GM19035 (cell line): ENCODE measurements around the gene LLGL2.

Source experiments
- ATAC-seq: cut with Tn5 transposase; IDR thresholded peaks from one replicate; pipeline ENCODE4 v1.9.1; 2021; ENCODE audit not compliant: unreplicated experiment

LLGL2 gene

DNA sequence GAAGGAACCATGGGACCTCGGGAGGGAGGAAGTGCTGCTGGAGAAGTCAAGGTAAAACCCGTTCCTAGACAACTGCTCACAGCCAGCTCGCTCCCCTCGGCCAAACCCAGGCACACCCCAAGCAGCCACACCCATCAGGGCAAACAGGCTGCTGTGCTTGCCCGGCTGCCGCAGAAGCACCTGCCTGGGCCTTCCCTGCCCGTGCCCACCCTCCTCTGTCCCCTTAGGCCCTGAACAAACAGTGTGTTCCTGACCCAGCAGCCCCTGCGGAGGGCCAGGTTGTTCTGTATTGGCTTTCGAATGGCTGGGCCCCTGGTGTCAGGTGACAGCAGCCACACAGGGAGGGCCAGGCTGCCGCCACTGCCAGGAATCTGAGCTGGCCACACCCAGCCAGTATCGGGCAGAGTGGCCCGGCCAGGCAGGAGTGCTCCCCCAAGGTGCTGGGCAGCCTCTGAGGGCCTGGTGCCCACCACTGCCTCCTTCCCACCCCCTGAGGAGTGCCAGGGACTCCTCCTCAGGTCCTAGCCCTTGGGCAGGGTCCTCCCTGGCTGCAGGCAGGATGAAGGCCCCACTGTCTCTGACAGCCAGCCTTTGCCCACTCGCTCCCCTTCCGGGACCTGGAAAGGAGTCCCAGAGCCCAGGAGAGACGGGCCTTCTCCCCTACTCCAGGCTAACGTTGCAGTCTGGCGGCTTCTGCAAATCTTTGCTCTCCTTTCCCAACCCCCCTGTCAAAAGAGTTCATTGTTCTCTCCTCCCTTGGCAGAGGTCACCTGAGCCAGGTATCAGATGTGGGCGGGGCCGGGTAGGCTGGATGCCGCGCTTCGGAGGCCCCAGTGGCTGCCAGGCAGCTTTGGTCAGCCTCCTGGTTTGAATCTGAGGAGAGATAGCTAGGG lies 24.0 kb downstream of the LLGL2 start:
- ATAC-seq = no peak

- ATAC-seq = no peak
Observed at GRCh38 chr17:75550139-75550465, 24.6 kb downstream of the LLGL2 start.

- ATAC-seq = no peak
Observed at GRCh38 chr17:75551266-75551665, 25.8 kb downstream of the LLGL2 start.

DNA sequence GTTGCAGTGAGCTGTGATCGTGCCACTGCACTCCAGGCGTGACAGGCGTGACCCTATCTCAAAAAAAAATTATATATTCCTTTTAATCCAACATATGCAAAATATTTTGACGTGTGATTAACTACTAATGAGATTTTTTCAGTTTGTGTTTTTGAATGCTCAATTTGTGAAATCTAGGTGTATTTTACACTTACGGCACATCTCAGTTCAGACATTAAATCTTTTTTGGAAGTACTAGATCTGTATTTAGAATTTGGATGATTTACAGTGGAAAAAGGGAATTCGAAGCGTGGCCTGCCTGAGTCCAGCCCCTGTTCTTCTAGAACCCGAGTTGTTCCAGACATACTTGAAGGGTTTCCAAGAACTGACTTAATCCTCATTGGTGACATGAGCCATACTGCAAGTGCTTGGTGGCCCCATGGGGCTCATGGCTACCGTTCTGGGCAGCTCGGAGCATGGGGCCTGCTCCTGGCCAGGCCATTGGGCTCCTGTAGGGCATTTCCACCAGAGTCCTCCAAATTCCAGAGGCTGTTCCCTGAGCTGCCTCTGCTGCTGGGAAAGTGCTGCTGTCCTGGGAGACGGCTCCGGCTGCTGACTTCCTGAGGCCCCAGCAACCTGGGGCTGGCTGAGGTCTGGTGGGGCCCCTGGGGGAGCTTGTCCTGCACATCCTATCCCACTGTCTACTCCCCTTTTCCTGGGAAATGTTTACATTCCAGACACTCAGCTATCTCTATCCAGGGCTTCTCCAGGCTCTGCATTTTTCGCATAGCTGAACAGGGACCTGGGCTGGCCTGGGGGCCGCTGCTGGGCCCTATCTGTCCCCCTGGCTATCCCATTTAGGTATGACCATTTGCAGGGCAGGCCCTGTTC lies 27.2 kb downstream of the LLGL2 start:
- ATAC-seq = no peak

DNA sequence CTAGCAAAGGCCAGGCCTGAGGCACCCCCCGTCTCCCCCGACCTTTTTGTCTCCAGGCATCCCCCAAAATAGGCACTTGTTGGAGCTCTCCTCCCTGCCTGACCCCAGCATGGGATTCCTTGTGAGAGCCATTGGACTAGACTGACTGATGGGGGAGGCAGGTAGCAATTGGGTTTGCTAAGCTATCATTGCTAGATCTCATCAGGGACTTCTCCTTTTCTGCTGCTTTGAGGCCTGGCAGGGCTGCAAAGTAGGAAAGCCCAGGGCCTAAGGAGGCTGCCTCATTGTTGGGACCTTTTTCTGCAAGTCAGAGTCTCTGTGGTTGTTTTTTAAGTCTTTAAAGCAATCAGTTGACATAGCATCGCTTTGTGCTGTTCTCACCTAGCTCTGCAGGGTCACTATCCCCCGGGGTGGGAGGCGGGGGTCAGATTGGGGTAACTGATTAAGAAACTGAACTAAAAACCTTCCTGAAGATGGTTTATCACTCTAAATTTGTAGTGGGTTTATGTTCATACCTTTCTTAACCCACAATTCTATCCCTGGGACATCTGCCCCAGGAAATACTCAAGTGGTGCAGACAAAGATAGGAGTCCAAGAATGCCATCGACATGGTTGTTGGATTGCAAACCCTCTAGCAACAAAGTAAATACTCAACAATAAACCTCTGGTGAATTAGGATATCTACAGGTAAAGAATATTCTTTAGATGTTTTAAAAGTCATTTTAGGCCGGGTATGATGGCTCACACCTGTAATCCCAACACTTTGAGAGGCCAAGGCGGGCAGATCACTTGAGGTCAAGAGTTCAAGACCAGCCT lies 28.0 kb downstream of the LLGL2 start:
- ATAC-seq = no peak

DNA sequence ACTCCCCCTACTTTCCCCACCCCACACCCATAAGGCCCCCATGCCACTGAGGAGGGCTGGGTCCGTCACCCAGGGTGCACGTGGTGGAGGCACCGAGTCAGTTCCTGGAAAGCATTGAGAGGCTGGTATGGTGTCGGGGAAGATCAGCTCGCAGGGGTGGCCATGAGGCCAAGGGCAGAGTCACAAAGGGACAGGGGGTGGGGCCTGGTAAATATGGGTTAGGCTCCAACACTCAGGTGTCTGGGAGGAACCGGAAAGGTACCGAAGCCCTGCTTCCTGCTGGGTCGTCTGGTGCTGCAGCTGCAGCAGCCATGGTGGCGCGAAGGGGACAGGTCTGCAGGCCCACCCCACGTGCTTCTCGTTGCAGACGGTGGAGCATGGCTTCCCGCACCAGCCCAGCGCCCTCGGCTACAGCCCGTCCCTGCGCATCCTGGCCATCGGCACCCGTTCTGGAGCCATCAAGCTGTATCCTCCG lies 30.2 kb downstream of the LLGL2 start:
- no peak for ATAC-seq

DNA sequence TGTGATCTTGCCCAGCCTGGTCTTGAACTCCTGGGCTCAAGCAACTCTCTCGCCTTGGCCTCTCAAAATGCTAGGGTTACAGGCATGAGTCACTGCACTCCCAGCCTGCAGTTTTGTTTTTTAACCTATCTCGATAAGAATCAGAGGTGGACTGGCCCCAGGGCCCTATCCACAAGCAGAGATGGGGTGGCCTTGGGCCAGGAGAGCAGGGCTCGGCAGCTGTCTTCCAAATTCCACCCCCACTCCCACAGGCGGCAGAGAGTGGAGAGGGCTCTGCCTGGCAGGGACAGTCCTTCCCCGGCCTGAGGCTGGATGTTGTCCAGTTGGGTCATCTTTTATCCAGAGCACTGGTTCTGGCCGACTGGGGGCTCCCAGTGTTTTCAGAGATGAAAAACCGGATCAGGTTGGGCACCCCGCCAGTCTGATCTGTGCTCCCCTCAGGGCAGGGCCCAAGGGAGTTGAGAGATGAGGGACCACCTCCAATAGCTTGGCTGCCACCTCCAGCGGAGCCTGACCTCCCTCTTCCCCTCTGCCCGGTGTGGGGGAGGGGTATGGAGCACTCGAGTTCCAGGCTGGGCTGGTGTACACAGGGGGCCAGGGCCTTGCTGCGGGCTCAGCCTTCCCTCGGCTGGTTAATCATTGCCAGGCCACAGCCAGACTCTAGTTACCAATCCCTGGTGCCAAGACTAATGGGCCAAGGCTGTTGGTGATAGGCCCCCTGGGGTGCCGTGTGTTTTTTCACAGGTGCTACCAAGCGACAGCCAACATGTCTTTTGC lies 31.8 kb downstream of the LLGL2 start:
- ATAC-seq = no peak

GRCh38 chr17:75557852-75558665 lies 32.6 kb downstream of the LLGL2 start:
- no peak for ATAC-seq

- no peak for ATAC-seq
Observed at GRCh38 chr17:75558666-75559530, 33.4 kb downstream of the LLGL2 start.

DNA sequence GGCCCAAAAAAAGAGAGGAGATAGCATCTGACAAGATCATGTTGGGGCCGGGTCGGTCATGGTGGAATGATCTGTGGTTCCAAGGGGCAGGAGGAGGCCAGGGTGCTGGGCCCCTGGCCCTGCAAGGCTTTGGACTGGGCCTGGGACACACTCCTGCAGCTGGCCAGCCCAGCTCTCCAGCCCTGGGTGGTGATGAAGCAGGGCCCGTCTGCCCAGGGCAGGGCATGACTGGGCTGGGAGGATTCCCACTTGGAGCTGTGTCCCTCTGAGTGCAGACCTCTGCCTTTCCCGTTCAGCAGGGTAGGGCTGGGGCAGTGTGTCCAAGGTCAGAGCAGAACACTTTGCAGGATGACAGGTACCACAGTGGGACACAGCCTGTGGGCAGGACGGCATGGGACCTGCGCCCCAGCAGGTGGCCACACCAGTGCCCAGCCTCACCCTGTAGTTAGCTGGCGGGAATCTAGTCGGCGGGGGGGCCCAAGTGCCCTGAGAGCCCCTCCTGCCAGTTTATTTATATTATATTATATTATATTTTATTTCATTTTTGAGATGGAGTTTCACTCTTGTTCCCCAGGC lies 34.5 kb downstream of the LLGL2 start:
- no peak for ATAC-seq

- ATAC-seq = no peak
Observed at GRCh38 chr17:75561927-75562603, 36.6 kb downstream of the LLGL2 start.

DNA sequence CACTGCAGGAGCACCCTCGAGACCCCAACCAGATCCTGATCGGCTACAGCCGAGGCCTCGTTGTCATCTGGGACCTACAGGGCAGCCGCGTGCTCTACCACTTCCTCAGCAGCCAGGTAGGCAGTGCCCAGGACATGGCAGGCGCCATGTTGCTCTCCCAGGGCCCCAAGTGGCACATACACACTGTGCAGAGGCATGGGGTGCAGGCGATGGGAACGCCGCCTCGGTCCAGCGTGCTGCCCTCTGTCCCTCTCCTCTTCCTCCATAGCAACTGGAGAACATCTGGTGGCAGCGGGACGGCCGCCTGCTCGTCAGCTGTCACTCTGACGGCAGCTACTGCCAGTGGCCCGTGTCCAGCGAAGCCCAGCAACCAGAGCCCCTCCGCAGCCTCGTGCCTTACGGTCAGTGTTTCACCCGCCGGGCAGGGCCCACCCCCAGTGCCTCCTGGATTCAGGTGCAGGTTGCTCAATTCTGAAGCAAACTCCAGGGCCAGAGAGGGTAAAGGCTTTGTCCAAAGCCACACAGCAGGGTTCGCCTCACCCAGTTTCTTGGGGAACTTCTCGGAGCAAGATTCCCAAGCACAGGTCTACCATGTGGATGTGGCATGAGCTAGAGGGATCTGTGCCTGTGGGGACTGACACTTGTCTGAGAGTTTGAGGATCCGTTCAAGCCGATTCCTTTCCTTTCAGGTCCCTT lies 37.7 kb downstream of the LLGL2 start:
- no peak for ATAC-seq

- no peak for ATAC-seq
Observed at GRCh38 chr17:75564195-75564594, 38.7 kb downstream of the LLGL2 start.

- no peak for ATAC-seq
Observed at GRCh38 chr17:75565066-75565465, 39.6 kb downstream of the LLGL2 start.

DNA sequence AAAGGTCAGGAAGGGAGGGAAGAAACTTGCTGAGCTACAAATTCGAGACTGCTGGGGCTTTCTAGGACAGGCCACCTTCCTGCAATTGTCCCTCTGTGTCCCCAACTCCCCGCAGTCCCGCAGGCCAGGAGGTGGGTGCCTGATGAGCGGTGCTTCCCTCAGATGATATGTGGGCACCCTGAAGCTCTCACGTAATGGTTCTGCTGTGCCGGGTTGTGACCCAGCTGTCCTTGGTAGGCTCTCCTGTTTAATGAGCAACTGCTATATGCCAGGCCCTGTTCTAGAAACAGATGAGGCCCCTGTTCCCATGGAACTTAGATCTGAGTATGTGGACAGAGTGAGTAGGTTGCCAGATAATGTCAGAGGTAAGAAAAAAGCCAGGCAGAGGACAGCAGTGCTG lies 40.1 kb downstream of the LLGL2 start:
- no peak for ATAC-seq

DNA sequence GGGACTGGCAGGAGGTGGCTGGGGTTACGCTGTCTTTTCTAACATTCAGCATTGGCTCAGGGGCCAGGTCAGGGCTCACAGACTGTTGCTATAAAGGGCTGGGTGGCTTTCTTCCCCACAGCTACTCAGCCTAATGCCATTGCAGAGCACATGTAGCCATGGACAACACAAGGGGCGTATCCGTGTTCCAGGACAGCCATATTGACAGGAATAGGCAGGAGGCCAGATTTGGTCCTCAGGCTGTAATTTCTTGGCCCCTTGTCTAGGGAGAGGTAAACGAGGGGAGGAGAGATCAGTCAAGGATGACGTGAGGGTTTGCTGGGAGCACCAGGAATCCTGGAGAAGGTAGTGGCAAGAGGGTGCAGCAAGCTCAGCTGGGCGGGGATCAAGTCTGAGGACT lies 40.9 kb downstream of the LLGL2 start:
- no peak for ATAC-seq

GRCh38 chr17:75566834-75567233 lies 41.3 kb downstream of the LLGL2 start:
- ATAC-seq = no peak
